Bone marrow (tissue), 2 donors: ENCODE measurements around the gene POU5F1.
"Not testable (repeated sequence)": the region's sequence is repeated elsewhere in the genome, so short reads cannot be mapped to it uniquely, and the experiment has no call there.

Experiments used
- DNase-seq, 2 donors: peaks; one replicate each; lab custom pipeline; 2025; lab: John Stamatoyannopoulos, UW

POU5F1 gene

GRCh38 chr6:31170600-31170881, at the start of gene POU5F1:
TSS of gene POU5F1 (minus strand) at chr6:31170682. CDS start at chr6:31170620, 62 bp downstream.
- DNase-seq, result no peak

DNA sequence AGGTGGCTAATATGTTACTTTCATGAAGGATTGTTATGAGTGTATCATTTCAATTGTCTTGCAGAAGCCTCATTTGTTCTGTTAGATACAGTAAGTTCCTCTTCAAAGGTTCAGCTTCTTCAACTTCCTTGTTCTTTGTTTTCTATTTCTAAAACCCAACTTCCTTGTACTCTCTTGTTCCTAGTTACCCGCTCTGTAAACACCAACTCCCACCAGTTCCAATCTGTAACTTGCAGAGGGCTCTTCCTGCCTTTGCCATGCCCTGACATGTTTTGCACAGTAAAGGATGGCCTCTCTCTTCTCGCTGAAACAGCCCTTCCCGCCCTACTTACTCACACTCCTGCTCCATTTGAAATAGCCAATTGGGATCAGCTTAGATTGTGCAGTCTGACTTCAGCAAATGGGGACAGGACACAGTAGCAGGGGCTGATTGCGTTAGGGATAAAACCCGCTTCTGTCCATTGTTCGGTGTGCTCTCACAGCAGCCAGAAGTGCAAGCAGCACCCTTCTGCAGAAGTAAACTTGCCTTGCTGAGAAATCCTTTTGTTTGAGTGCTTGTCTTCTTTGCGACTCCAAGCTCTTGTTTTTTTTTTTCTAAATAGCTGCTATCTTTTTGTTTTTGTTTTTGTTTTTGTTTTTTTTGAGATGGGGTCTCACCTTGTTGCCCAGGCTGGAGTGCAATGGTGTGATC, 45.9 kb upstream of the POU5F1 start:
- peak in 1 of 2 donors; percentile 94 for DNase-seq

GRCh38 chr6:31215216-31215615, 44.7 kb upstream of the POU5F1 start:
- not testable (repeated sequence) for DNase-seq

DNA sequence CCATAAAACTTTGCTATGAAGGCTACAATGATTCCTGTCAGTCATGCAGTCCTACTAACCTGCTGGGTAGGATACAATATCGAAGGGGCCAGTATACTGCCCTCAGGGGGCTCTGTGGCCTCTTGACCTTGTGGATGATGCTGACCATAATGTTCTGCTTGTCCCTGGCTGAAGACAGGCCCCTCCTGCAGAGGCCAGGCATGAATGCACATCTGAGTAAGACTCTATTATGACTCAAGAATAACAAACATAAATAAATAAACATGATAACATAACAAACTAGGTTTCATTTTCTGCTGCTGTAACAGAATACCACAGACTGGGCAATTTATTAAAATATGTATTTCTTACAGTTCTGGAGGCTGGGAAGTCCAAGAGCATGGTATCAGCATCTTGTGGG, 44.0 kb upstream of the POU5F1 start:
- no peak for DNase-seq

GRCh38 chr6:31210741-31211532, 40.5 kb upstream of the POU5F1 start:
- DNase-seq, result no peak

GRCh38 chr6:31210123-31210522, 39.6 kb upstream of the POU5F1 start:
- no peak for DNase-seq

GRCh38 chr6:31209137-31209536, 38.7 kb upstream of the POU5F1 start:
- no peak for DNase-seq

DNA sequence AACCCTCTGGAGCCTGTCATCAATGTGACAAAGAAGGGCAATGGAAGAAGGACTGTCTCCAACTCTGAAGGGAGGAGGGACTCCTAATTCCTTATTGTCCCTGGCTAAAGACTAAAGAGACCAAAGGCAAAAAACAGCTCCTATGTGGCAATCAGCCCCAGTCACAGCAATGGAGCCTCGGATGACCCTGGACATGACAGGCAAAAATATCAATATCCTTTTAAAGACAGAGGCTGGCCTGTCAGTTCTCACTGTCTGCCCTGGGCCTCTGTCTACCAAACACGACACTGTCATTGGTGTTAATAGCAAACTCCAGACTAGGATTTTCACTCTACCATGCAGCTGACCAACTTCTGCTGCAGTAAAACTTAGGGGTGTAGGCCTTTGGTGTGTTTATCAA, 38.0 kb upstream of the POU5F1 start:
- no peak for DNase-seq

GRCh38 chr6:31205638-31206037, 35.2 kb upstream of the POU5F1 start:
- DNase-seq, result no peak

GRCh38 chr6:31204751-31205145, 34.3 kb upstream of the POU5F1 start:
- no peak for DNase-seq

GRCh38 chr6:31203345-31203979, 33.0 kb upstream of the POU5F1 start:
- peak in 1 of 2 donors; percentile 64 for DNase-seq

DNA sequence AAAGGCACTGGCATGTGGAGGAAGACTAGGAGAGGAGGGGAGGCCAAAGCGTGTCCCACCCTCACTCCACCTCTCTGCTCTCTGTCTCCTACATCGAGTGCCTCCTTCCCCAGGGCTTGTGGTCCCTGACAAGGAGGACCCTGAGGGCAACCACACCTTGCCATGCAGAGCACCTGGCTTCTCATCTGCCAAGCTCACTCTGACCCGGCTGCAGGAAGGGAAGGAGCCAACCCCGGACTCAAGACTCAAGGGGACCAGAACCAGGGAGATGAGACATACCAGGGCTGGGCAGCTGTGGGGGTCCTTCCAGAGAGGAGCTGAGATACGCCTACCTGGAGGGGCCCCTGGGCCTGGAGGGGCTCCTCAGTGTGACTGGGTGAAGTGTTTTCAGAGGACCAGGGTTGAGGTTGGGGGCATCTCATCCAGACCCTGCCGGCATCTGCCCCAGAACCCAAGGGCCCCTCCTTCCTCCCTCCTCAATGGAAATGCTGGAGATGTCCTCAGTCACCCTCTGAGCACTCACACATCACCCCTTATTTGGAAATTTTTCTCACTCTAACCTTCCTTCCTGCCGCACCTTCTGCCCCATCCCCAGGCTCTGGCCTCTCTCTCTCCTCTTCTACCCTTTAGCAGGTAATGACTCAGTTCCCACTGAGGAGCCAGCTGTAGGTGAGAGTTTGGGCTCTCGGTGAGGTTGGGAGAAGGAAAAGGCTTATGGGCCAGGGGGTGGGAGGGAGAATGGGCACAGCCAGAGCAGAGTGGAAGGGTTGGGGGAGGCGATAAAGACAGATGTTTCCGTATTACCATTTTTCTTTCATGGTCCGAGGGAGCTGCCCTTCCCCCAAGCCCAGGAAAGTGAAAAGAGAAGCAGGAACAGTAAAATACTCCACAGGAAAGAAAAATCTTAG, 32.0 kb upstream of the POU5F1 start:
- DNase-seq, result no peak

DNA sequence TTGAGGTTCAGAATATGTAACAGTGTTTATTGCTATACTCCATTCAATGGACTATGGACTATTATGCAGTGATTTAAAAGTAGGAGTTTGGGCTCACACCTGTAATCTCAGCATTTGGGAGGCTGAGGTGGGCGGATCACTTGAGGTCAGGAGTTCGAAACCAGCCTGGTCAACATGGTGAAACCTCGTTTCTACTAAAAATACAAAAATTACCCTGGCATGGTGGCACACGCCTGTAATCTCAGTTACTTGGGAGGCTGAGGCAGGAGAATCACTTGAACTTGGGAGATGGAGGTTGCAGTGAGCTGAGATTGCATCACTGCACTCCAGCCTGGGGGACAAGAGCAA, 28.6 kb upstream of the POU5F1 start:
- not testable (repeated sequence) for DNase-seq

- peak; percentile 78 to 92 for DNase-seq
Measured at GRCh38 chr6:31197559-31198305, 27.2 kb upstream of the POU5F1 start.

DNA sequence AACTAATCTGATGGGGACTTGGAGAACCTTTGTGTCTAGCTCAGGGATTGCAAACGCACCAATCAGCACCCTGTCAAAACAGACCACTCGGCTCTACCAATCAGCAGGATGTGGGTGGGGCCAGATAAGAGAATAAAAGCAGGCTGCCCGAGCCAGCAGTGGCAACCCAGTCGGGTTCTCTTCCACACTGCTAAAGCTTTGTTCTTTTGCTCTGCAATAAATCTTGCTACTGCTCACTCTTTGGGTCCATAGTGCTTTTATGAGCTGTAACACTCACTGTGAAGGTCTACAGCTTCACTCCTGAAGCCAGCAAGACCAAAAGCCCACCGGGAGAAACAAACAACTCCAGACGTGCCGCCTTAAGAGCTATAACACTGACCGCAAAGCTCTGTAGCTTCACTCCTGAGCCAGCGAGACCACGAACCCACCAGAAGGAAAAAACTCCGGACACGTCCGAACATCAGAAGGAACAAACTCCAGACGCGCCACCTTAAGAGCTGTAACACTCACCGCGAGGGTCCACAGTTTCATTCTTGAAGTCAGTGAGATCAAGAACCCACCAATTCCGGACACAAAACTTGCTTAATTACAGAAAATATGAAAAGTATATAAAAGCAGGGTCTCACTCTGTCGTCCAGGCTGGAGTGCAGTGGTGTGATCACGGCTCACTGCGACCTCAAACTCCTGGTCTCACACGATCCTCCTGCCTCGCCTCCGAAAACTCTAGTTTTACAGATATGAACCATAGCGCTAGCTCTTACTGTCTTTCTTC, 26.0 kb upstream of the POU5F1 start:
- not testable (repeated sequence) for DNase-seq

GRCh38 chr6:31195308-31195979, 25.0 kb upstream of the POU5F1 start:
- DNase-seq, result not testable (repeated sequence)

DNA sequence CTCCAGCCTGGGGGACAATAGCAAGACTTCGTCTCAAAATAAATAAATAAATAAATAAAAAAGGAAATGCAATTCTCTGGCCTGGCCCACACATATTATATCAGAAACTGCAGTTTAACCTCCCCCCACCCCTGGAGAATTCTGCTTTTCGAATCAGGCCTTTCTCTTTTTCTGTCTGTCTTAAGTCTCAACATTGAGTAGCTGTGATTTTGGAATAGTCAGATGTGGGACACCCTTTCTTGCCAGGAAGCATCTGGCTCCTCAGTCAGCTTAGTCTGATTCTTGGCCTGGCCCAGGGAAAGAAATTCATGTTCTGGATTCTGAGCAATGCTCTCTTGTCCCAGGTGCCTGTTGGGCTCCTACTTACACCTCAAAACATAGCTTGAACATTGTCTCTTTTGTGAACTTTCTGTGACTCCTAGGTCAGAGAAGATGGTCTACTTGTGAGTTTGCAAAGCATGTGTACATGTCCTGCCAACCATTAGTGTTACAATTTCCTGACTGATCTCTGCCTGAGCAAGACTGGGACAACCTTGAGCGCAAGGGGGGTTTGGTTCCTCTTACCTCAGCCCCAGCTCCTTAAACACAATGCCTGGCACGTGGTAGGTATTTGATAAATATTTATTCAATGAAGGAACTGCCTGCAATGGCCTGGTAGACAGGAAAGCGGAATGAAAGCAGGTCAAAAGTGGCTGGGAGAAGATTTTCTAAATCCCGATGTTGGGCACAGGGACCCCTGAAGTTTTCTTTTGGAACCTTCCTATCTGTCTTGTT, 23.8 kb upstream of the POU5F1 start:
- DNase-seq, result no peak

DNA sequence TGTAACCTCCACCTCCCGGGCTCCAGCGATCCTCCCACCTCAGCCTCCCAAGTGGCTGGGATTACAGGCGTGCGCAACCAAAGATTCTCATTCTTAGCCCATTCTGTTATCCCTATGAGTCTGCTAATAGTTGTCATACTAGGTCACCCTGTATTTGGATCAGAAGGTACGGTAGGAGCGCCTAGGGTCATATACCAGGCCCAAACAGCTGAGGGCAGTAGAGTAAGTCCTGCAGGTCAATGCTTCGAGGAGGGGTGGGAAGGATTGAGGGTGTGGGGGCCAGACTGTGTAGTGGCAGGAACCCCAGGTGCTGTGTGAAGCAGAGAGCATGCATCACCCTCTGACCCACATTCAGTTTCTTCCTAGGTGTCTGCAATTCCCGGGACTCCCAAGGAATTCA, 22.7 kb upstream of the POU5F1 start:
- DNase-seq, result no peak

DNA sequence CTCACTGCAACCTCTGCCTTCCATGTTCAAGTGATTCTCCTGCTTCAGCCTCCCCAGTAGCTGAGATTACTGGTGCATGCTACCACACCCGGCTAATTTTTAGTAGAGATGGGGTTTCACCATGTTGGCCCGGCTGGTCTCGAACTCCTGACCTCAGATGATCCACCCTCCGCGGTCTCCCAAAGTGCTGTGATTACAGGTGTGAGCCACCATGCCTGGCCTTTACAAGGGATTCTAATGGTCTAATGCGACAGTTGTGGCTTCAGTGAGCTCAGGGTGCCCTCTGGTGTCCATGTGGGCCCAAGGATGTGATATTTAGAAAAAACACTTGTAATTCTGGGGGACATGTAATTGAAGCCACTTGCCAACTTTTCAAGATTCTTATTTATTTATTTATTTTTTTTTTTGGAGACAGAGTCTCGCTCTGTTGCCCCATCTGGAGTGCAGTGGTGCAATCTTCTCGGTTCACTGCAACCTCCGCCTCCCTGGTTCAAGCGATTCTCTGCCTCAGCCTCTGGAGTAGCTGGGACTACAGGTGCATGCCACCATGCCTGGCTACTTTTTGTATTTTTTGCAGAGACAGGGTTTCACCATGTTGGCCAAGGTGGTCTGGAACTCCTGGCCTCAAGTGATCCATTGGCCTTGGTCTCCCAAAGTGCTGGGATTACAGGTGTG, 22.1 kb upstream of the POU5F1 start:
- DNase-seq, result peak in 1 of 2 donors; percentile 36
